Stimulated activated naive CD8-positive, alpha-beta T cell treated with anti-CD3 and anti-CD28 coated beads, Interleukin-15, Interleukin-2, amounts not matched to agents 100 U/mL and 50 U/mL, for 24 hours (primary cell): ENCODE results near the gene P4HA2.

Experiments used
- ATAC-seq: fragments of 150-1000 bp; cut with Tn5 transposase; one replicate; pipeline ENCODE4 v1.10.0; 2021
- DNase-seq: peaks from one replicate; pipeline ENCODE4 v3.0.0; 2021

P4HA2 gene

GRCh38 chr5:132250547-132250946, 22.9 kb upstream of the P4HA2 start:
- no peak for ATAC-seq

GRCh38 chr5:132246806-132247205, 19.2 kb upstream of the P4HA2 start:
- no peak for ATAC-seq
- no peak for DNase-seq

More at GRCh38 chr5:132250547-132250946, 22.9 kb upstream of the P4HA2 start:
- no peak for DNase-seq

GRCh38 chr5:132245593-132245992, 17.9 kb upstream of the P4HA2 start:
- DNase-seq (no peak), ATAC-seq (no peak)

- DNase-seq (peak; percentile 1), ATAC-seq (no peak)
These were observed 15.8 kb upstream of the P4HA2 start for GRCh38 chr5:132243366-132243977.

GRCh38 chr5:132239776-132240175, 12.1 kb upstream of the P4HA2 start:
- no peak for ATAC-seq
- no peak for DNase-seq

- no peak for DNase-seq
- no peak for ATAC-seq
These were observed 11.3 kb upstream of the P4HA2 start for GRCh38 chr5:132238901-132239500.

GRCh38 chr5:132238169-132238744, 10.6 kb upstream of the P4HA2 start:
- peak; percentile 83 for ATAC-seq
- DNase-seq = peak; percentile 90

- ATAC-seq = no peak
- no peak for DNase-seq
These were observed 10.0 kb upstream of the P4HA2 start for GRCh38 chr5:132237670-132238069.

GRCh38 chr5:132237141-132237540, 9.5 kb upstream of the P4HA2 start:
- no peak for ATAC-seq
- DNase-seq = no peak

GRCh38 chr5:132235340-132235739, 7.7 kb upstream of the P4HA2 start:
- DNase-seq = no peak
- no peak for ATAC-seq

GRCh38 chr5:132234684-132235062, 7.0 kb upstream of the P4HA2 start:
- ATAC-seq (no peak), DNase-seq (no peak)

- no peak for DNase-seq
- ATAC-seq = no peak
These were observed 6.4 kb upstream of the P4HA2 start for GRCh38 chr5:132233811-132234683.

- DNase-seq (no peak), ATAC-seq (no peak)
These were observed 5.4 kb upstream of the P4HA2 start for GRCh38 chr5:132233081-132233480.

GRCh38 chr5:132232465-132232864, 4.8 kb upstream of the P4HA2 start:
- DNase-seq (no peak), ATAC-seq (no peak)

- no peak for DNase-seq
- no peak for ATAC-seq
These were observed 3.2 kb upstream of the P4HA2 start for GRCh38 chr5:132230871-132231270.

GRCh38 chr5:132229236-132229635, 1.6 kb upstream of the P4HA2 start:
- ATAC-seq (no peak), DNase-seq (no peak)

- no peak for ATAC-seq
- DNase-seq = no peak
These were observed 785 bp upstream of the P4HA2 start for GRCh38 chr5:132228241-132229035.

- no peak for ATAC-seq
- no peak for DNase-seq
These were observed 493 bp downstream of the P4HA2 start for GRCh38 chr5:132227235-132227484.

- no peak for DNase-seq
These were observed 978 bp downstream of the P4HA2 start for GRCh38 chr5:132226516-132227234.

GRCh38 chr5:132225165-132226032, 2.3 kb downstream of the P4HA2 start:
- peak; percentile 29 for ATAC-seq
- peak; percentile 41 for DNase-seq

More at GRCh38 chr5:132226516-132227234, 978 bp downstream of the P4HA2 start:
- ATAC-seq = no peak

- DNase-seq (no peak), ATAC-seq (no peak)
These were observed 2.9 kb downstream of the P4HA2 start for GRCh38 chr5:132224716-132225115.
